Measurements from ENCODE around the gene NCMAP.

GRCh38 chr1:24536391-24536840 lies 19.5 kb upstream of the NCMAP start:
- no peak for TF ChIP-seq CTCF (IDR thresholded peaks at IDR 0.05)
- TF ChIP-seq ZFX (IDR thresholded peaks at IDR 0.05; ENCODE audit: borderline replicate concordance): no peak
